Right atrium auricular region (tissue), 2 donors: Measurements from ENCODE around the gene ECSIT. TPM values are rescaled to one million over a fixed set of nuclear protein-coding genes. Genes with fewer than 3 reads are reported as not detected.

ENCODE experiments used
- DNase-seq: peaks from one replicate; pipeline ENCODE4 v3.0.0-alpha.2; 2019; ENCODE audit warnings: low spot score
- H3K27ac ChIP-seq, 2 donors: fragments of 200-600 bp; sonication (generic); 1 replicate in 1 of 2; 2 replicates in 1 of 2; pipeline ENCODE4 v1.5.1; 2016 to 2019
- H3K27me3 ChIP-seq, 2 donors: fragments of 200-600 bp; sonication (generic); one replicate each; pipeline versions ENCODE4 v1.5.1 to v1.6.0; 2017 to 2019
- H3K36me3 ChIP-seq: fragments of 200-600 bp; sonication (generic); one replicate; pipeline ENCODE4 v1.5.1; 2016
- H3K4me1 ChIP-seq, 2 donors: fragments of 200-600 bp; sonication (generic); one replicate each; pipeline versions ENCODE4 v1.5.1 to v1.6.0; 2017 to 2019
- H3K4me3 ChIP-seq, 2 donors: fragments of 200-600 bp; sonication (generic); 1 replicate in 1 of 2; 2 replicates in 1 of 2; pipeline ENCODE4 v1.5.1; 2017 to 2019; ENCODE audit warnings: mild to moderate bottlenecking in 1 of 2, moderate library complexity in 1 of 2
- H3K9me3 ChIP-seq, 2 donors: fragments of 200-600 bp; sonication (generic); one replicate each; pipeline ENCODE4 v1.5.1; 2019
- total RNA-seq, 2 donors: library from RNA; depleted of rRNA; stranded (reverse); fragments of >200 nt; gene quantifications; one replicate each; pipeline ENCODE4 v1.1.0, GENCODE V29; 2016
- TF ChIP-seq, protein P1 (sequence below), 2 donors: fragments of 200-600 bp; sonication (generic); IDR thresholded peaks; one replicate each; pipeline ENCODE4 v1.5.1; 2019; ENCODE audit warnings: antibody characterized with exemption in 2 of 2

Gene ECSIT
- total RNA-seq, 2 donors from 2014 or later, result 83.6 to 126 TPM

- Histone ChIP-seq H3K36me3 (peaks cover 11% of the 10 kb centered on the region), H3K9me3 (no peaks in the 10 kb centered on the region), H3K27me3 (no peaks in the 10 kb centered on the region), H3K27ac (no peak overlapping the region), H3K4me3 (no peak overlapping the region), H3K4me1 (no peaks in the 10 kb centered on the region)
- TF ChIP-seq, protein P1, sequence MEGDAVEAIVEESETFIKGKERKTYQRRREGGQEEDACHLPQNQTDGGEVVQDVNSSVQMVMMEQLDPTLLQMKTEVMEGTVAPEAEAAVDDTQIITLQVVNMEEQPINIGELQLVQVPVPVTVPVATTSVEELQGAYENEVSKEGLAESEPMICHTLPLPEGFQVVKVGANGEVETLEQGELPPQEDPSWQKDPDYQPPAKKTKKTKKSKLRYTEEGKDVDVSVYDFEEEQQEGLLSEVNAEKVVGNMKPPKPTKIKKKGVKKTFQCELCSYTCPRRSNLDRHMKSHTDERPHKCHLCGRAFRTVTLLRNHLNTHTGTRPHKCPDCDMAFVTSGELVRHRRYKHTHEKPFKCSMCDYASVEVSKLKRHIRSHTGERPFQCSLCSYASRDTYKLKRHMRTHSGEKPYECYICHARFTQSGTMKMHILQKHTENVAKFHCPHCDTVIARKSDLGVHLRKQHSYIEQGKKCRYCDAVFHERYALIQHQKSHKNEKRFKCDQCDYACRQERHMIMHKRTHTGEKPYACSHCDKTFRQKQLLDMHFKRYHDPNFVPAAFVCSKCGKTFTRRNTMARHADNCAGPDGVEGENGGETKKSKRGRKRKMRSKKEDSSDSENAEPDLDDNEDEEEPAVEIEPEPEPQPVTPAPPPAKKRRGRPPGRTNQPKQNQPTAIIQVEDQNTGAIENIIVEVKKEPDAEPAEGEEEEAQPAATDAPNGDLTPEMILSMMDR (IDR thresholded peaks at IDR 0.05), result no peak
- DNase-seq, result no peak
Measured at GRCh38 chr19:11499890-11500420, 29.0 kb downstream of the ECSIT start.

DNA sequence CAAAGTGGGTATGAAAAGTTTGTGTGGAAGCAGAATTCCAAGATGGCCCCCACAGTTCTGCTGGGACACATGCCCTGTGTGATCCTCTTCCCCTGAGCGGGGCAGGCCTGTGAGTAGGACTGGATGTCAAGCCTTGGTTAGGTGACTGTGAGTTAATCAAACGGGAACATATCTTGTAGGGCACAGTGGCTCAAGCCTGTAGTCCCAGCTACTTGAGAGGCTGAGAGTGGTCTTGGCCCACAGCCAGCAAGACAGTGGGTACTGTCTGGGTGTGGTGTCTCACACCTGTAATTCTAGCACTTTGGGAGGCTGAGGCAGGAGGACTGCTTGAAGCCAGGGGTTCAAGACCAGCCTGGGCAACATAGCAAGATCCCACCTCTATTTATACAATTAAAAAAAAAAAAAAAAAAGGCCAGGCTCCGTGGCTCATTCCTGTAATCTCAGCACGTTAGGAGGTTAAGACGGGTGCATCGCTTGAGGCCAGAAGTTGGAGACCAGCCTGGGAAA, 29.7 kb downstream of the ECSIT start:
- no peak overlapping the region for H3K4me3 ChIP-seq
- no peaks in the 10 kb centered on the region for H3K4me1 ChIP-seq
- TF ChIP-seq, protein P1 (IDR thresholded peaks at IDR 0.05), result no peak
- peaks cover 12% of the 10 kb centered on the region for H3K36me3 ChIP-seq
- DNase-seq, result no peak
- no peaks in the 10 kb centered on the region for H3K27me3 ChIP-seq
- no peaks in the 10 kb centered on the region for H3K9me3 ChIP-seq
- H3K27ac ChIP-seq, result no peak overlapping the region

DNA sequence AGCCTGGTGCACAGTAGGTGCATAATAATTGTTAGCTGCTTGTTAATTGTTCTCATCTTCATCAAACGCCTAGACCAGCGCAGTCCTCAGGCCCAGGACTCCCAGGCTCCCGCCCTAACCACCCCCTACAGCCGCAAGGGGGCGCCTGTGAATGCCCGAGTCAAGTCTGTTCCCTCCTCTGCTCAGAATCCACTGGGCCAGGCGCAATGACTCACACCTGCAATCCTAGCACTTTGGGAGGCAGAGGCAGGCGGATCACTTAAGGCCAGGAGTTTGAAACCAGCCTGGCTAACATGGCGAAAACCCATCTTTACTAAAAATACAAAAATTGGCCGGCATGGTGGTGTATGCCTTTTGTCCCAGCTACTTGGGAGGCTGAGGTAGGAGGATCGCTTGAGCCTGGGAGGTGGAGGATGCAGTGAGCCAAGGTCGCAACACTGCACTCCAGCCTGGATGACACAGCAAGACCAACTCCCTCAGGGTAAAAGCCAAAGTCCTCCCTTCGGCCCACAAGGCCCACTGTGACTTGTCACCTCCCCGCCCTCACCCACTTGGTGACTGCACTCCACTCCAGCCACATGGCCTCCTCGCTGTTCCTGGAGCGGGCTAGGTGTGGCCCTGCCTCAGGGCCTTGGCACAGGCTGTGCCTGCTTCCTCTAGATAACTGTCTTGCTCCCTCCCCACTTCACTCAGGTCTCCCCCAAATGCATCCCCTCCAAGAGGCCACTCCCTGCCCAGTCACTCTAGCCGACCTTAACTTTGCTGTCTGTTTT, 32.4 kb downstream of the ECSIT start:
- Histone ChIP-seq H3K36me3 (peaks cover 12% of the 10 kb centered on the region), H3K9me3 (no peaks in the 10 kb centered on the region), H3K27me3 (no peaks in the 10 kb centered on the region), H3K27ac (no peak overlapping the region), H3K4me1 (no peaks in the 10 kb centered on the region), H3K4me3 (no peak overlapping the region)
- TF ChIP-seq, protein P1 (IDR thresholded peaks at IDR 0.05), result peak; percentile 36 to 69
- DNase-seq, result peak; percentile 64

GRCh38 chr19:11495885-11496284, 33.0 kb downstream of the ECSIT start:
- no peak for DNase-seq
- no peaks in the 10 kb centered on the region for H3K9me3 ChIP-seq
- H3K36me3 ChIP-seq, result peaks cover 12% of the 10 kb centered on the region
- H3K4me3 ChIP-seq, result no peak overlapping the region
- H3K27me3 ChIP-seq, result no peaks in the 10 kb centered on the region
- H3K4me1 ChIP-seq, result no peaks in the 10 kb centered on the region
- TF ChIP-seq, protein P1 (IDR thresholded peaks at IDR 0.05), result no peak
- no peak overlapping the region for H3K27ac ChIP-seq

- Histone ChIP-seq H3K4me3 (no peak overlapping the region), H3K36me3 (peaks cover 12% of the 10 kb centered on the region), H3K27ac (no peak overlapping the region), H3K27me3 (no peaks in the 10 kb centered on the region), H3K4me1 (no peaks in the 10 kb centered on the region), H3K9me3 (no peaks in the 10 kb centered on the region)
- no peak for DNase-seq
- TF ChIP-seq, protein P1 (IDR thresholded peaks at IDR 0.05), result no peak
Measured at GRCh38 chr19:11495481-11495880, 33.5 kb downstream of the ECSIT start.
